Measurements from ENCODE around the gene C22orf23. TPM values are rescaled to one million over a fixed set of nuclear protein-coding genes. Genes with fewer than 3 reads are reported as not detected.

Gene C22orf23
- total RNA-seq, 1 donor from 2014 or later: not detected

DNA sequence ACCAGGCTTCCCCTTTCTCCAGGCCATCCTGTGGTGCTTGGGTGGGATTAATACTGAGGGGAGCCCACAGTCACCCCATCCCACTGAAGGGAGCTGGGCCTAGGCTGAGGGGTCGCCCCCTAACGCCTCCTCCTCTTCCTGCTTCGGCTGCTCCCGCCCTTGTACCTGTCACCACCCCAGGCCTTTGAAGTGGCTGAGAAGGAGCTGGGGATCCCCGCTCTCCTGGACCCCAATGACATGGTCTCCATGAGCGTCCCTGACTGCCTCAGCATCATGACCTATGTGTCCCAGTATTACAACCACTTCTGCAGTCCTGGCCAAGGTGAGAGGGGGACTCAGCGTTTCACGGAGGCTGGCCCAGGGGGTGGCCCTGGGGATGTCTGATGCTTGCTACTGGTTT is 41.2 kb downstream of the C22orf23 start:
- H3K36me3 ChIP-seq (ENCODE audit: control insufficient read depth, insufficient read depth, low read length): peaks cover 3% of the 10 kb centered on the region
- TF ChIP-seq, protein P1, sequence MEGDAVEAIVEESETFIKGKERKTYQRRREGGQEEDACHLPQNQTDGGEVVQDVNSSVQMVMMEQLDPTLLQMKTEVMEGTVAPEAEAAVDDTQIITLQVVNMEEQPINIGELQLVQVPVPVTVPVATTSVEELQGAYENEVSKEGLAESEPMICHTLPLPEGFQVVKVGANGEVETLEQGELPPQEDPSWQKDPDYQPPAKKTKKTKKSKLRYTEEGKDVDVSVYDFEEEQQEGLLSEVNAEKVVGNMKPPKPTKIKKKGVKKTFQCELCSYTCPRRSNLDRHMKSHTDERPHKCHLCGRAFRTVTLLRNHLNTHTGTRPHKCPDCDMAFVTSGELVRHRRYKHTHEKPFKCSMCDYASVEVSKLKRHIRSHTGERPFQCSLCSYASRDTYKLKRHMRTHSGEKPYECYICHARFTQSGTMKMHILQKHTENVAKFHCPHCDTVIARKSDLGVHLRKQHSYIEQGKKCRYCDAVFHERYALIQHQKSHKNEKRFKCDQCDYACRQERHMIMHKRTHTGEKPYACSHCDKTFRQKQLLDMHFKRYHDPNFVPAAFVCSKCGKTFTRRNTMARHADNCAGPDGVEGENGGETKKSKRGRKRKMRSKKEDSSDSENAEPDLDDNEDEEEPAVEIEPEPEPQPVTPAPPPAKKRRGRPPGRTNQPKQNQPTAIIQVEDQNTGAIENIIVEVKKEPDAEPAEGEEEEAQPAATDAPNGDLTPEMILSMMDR (IDR thresholded peaks at IDR 0.05; ENCODE audit: insufficient read depth, low read length, poor library complexity, severe bottlenecking): no peak
- no peak for DNase-seq (ENCODE audit: low read depth)
- no peak overlapping the region for H3K4me3 ChIP-seq (ENCODE audit: low read depth, low read length)
- no peaks in the 10 kb centered on the region for H3K27me3 ChIP-seq (ENCODE audit: control insufficient read depth, insufficient read depth, low read length)

DNA sequence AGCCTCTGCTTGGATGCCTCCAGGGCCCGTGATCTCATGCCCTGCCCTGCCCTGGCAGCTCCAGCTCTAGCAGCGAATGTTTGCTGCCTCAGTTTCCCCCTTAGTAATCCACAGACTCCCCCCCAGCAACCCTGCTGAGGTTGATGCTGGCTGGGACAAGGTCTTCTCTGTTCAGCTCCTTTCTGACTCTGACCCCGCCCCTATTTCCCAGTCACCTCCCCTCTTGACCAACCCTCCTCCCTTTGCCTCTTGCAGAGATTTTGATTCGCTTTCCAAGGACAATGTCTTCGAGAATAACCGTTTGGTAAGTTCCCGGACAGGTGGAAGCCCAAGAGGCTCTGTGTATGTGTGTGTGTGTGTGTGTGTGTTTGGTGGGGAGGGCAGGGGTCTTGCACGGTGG is 41.7 kb downstream of the C22orf23 start:
- DNase-seq (ENCODE audit: low read depth): no peak
- no peak overlapping the region for H3K4me3 ChIP-seq (ENCODE audit: low read depth, low read length)
- H3K36me3 ChIP-seq (ENCODE audit: control insufficient read depth, insufficient read depth, low read length): peaks cover 3% of the 10 kb centered on the region
- TF ChIP-seq, protein P1 (IDR thresholded peaks at IDR 0.05; ENCODE audit: insufficient read depth, low read length, poor library complexity, severe bottlenecking): no peak
- H3K27me3 ChIP-seq (ENCODE audit: control insufficient read depth, insufficient read depth, low read length): no peaks in the 10 kb centered on the region

DNA sequence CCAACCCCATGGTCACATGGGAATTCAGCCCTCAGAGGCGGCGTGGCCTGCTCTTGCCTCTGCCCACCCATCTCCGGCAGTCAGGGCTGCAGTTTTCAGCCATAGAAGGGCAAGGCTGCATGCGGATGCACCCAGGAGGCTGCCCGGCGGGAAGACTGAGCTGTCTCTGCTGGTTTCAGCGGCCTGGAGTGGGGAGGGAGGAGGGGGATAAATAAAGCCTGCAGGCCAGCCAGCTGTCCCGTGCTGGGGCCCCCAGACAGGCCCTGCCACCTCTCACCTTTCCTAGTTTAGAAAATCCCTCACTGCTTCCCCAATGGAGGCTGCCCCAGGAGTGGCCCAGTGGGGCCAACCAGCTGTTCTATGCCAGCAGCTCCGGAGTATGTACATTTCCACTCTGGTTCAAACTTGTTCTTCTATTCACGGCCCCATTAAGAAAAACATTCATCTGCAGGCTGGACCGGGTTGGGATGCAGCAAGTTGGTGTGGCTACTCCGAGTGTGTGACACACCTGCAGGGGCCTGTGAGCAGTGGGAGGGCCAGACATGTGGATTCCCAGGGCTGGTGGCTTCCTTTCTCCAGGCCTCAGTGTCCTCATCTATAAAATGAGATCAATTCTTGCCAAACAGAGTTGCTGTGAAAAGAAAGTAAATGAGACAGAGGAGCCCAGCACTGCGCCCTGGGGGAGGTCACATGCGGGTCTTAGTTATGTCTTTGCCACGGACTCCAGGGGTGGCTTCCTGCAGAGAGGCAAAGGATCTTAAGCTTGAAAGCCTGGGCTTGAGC is 42.3 kb downstream of the C22orf23 start:
- no peaks in the 10 kb centered on the region for H3K27me3 ChIP-seq (ENCODE audit: control insufficient read depth, insufficient read depth, low read length)
- no peaks in the 10 kb centered on the region for H3K36me3 ChIP-seq (ENCODE audit: control insufficient read depth, insufficient read depth, low read length)
- TF ChIP-seq, protein P1 (IDR thresholded peaks at IDR 0.05; ENCODE audit: insufficient read depth, low read length, poor library complexity, severe bottlenecking): no peak
- H3K4me3 ChIP-seq (ENCODE audit: low read depth, low read length): no peak overlapping the region
- no peak for DNase-seq (ENCODE audit: low read depth)

DNA sequence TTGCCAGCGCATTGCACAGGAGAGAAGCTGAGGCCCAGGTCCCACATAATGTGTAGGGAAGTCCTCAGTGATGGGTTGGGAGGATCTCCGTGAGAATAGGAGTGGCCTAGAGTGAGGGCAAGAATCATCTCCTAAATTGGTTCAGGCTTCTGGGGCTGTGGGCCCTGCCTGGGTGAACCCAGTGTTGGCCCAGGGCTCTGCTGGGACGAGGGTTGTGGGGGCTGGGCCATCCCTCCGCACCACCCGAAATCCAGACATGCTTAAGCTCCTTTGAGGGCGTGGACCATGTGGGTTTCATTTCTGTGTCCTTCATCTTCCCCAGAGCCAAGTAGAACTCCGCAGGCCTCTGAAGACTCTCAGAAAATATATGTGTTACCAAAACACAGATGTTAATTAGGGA is 43.6 kb downstream of the C22orf23 start:
- Histone ChIP-seq H3K36me3 (ENCODE audit: control insufficient read depth, insufficient read depth, low read length) (no peaks in the 10 kb centered on the region), H3K27me3 (ENCODE audit: control insufficient read depth, insufficient read depth, low read length) (no peaks in the 10 kb centered on the region), H3K4me3 (ENCODE audit: low read depth, low read length) (no peak overlapping the region)
- TF ChIP-seq, protein P1 (IDR thresholded peaks at IDR 0.05; ENCODE audit: insufficient read depth, low read length, poor library complexity, severe bottlenecking): no peak
- no peak for DNase-seq (ENCODE audit: low read depth)

DNA sequence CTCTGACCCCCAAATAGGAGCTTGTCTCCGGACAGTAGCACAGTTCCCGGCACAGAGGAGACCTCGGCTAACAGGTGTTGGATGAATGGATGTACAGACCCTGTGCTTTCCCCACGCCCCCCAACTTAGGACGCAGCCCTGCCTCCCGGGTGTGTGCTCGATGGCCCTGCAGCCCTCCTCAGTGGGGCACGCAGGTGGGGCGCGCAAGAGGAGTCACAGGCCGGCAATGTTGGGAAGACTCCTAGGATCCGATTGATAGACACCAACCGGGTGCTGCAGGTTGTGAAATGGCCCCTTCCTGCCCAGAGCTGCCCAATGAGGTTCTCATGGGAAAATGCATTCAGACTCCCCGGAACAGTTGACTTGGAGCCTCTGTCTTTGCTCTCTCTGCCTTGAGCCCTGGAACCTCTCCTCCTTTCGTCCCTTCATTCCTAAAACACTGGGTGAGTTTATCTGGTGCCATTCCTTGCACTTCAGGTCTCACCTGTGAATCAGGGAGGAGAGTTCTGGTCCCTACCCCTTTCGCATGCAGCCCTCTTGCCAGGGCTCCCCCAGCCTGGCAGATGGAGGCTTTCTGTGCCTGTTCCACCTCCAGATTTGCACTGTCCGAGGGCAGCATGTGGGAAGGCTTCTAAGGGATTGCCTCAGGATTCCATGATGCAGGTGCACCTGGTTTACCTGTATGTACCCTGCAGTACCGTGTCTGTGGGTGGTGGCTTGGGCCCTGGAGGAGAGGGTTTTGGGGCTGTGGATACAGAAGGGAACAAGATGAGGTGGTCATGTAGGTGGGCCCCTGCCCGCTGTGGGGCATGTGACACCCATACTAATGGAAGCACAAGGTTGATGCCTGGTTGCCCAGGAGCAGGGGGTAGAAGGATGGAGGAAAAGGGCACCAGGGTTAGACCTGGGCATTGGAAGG is 46.1 kb downstream of the C22orf23 start:
- no peaks in the 10 kb centered on the region for H3K27me3 ChIP-seq (ENCODE audit: control insufficient read depth, insufficient read depth, low read length)
- no peak for DNase-seq (ENCODE audit: low read depth)
- peak overlapping the region; percentile 76 for H3K4me3 ChIP-seq (ENCODE audit: low read depth, low read length)
- TF ChIP-seq, protein P1 (IDR thresholded peaks at IDR 0.05; ENCODE audit: insufficient read depth, low read length, poor library complexity, severe bottlenecking): no peak
- no peaks in the 10 kb centered on the region for H3K36me3 ChIP-seq (ENCODE audit: control insufficient read depth, insufficient read depth, low read length)

All from kidney epithelial cell (primary cell).